ENCODE measurements around the gene ALCAM.

DNA sequence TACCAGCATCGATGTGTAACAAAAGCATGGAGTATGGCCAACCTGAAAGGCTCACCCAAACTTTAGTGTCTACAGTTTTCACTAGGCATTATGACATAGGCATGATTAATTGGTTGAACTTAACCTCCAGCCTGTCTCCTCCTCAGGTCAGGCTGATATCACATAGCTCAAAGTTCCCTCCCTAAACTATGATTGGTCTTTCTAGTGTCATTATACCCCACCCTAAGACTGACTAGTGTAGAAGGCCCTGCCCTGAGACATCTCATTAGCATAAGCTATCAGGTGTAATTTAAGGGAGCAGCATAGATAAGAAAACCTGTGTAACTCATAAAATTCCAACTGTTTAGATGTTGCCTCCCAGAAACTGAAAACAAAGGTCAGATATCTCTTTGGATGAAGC is 195.2 kb downstream of the ALCAM start:
- no peak for TF ChIP-seq CTCF (IDR thresholded peaks at IDR 0.05)
- no peak for TF ChIP-seq POLR2AphosphoS5 (IDR thresholded peaks at IDR 0.05; ENCODE audit: insufficient read depth in 1 of 2, low read depth in 1 of 2)
